Stomach (tissue), 9 donors: Measurements from ENCODE around the gene NARF. TPM values are rescaled to one million over a fixed set of nuclear protein-coding genes. Genes with fewer than 3 reads are reported as not detected.

Experiments used
- DNase-seq, 2 donors: peaks; one replicate each; pipeline versions ENCODE4 v3.0.0 to v3.0.0-alpha.2; 2013 to 2019
- H3K27ac ChIP-seq, 5 donors: fragments of 200-600 bp in 4 of 5; sonication (generic) in 4 of 5; one replicate each; pipeline ENCODE4 v1.5.1; 2013 to 2019; ENCODE audit warnings: mild to moderate bottlenecking in 1 of 5, moderate library complexity in 1 of 5
- H3K27me3 ChIP-seq, 3 donors: fragments of 200-600 bp; sonication (generic); one replicate each; pipeline ENCODE4 v1.5.1; 2017 to 2019; ENCODE audit warnings: mixed run types in 1 of 3
- H3K36me3 ChIP-seq, 4 donors: fragments of 200-600 bp; sonication (generic); 1 replicate in 3 of 4; 2 replicates in 1 of 4; pipeline ENCODE4 v1.5.1; 2016 to 2019
- H3K4me1 ChIP-seq, 4 donors: fragments of 200-600 bp; sonication (generic); one replicate each; pipeline ENCODE4 v1.5.1; 2016 to 2019
- H3K4me3 ChIP-seq, 4 donors: fragments of 200-600 bp; sonication (generic) in 3 of 4; one replicate each; pipeline ENCODE4 v1.5.1; 2016 to 2019; ENCODE audit warnings: mild to moderate bottlenecking in 1 of 4
- H3K9me3 ChIP-seq, 4 donors: fragments of 200-600 bp; sonication (generic); one replicate each; pipeline ENCODE4 v1.5.1; 2016 to 2019
- CTCF ChIP-seq, 7 experiments: fragments of 450-650 bp in 4 of 7; fragments of 200-600 bp in 3 of 7; sonication (generic) in 3 of 7; IDR thresholded peaks; one replicate each; pipeline ENCODE4 v1.5.1; 2016 to 2019; ENCODE audit warnings: antibody characterized with exemption in 7 of 7, control low read depth in 2 of 7, mild to moderate bottlenecking in 1 of 7
- EP300 ChIP-seq: sonication (generic); formaldehyde crosslinking; IDR thresholded peaks from one replicate; pipeline ENCODE4 v1.6.1; 2017; ENCODE audit warnings: antibody characterized with exemption
- POLR2A ChIP-seq, 4 donors: fragments of 450-650 bp; IDR thresholded peaks; one replicate each; pipeline ENCODE4 v1.6.1; 2016; ENCODE audit warnings: antibody characterized with exemption in 4 of 4, control low read depth in 2 of 4, mild to moderate bottlenecking in 1 of 4, moderate library complexity in 1 of 4
- POLR2AphosphoS5 ChIP-seq, 3 donors: sonication (generic); formaldehyde crosslinking; IDR thresholded peaks; one replicate each; pipeline ENCODE4 v1.6.1; 2016; ENCODE audit warnings: antibody characterized with exemption in 3 of 3
- WGBS, 5 donors: extraction: QIAGEN DNeasy Blood & Tissue Kit in 3 of 5; methylation state at CpG; one replicate each; pipeline versions ENCODE4 v1.1.5 to v1.1.7; 2013 to 2018; 5-methylcytosine and 5-hydroxymethylcytosine counted together
- intact Hi-C: fragments of 100-400 bp; cut with DNase I; formaldehyde crosslinking; loops from one replicate; pipeline ENCODE4 v1.15.1; 2023; ENCODE audit warnings: low total_unique reads
- polyA plus RNA-seq, 3 donors: library from polyadenylated mRNA; stranded (reverse); fragments of 200-250 nt; gene quantifications; one replicate each; pipeline ENCODE4 v1.2.3, GENCODE V29; 2013
- total RNA-seq, 5 donors: library from RNA; depleted of rRNA; stranded (reverse); fragments of >200 nt; gene quantifications; one replicate each; pipeline versions ENCODE4 v1.1.0 to v1.2.3, GENCODE V29; 2014 to 2016
- donor health status: healthy with polysubstance abuse.
- donor health status: Bipolar disorder and iron deficiency.
- donor health status: healthy.

The NARF gene
- total and polyA plus RNA-seq, 8 donors: 29.4 to 83.9 (median 57.4) TPM

- Histone ChIP-seq H3K4me1 (peaks cover 5 to 20% (median 18%) of the 10 kb centered on the region in 4 donors), H3K4me3 (no peak overlapping the region), H3K27me3 (no peaks in the 10 kb centered on the region), H3K9me3 (no peaks in the 10 kb centered on the region), H3K36me3 (no peaks in the 10 kb centered on the region), H3K27ac (peak overlapping the region in 4 of 5 donors; percentile 22 to 58 (median 46))
- intact Hi-C loops: no loop called here
- 42 to 71% (median 54%) methylated on average over 10 of the region's 10 CpGs for WGBS, 5 donors
- TF ChIP-seq POLR2AphosphoS5 (IDR thresholded peaks at IDR 0.05) (no peak), CTCF (IDR thresholded peaks at IDR 0.05) (no peak), POLR2A (IDR thresholded peaks at IDR 0.05) (no peak), EP300 (no peak)
- peak in 1 of 2 donors; percentile 49 for DNase-seq
Observed at GRCh38 chr17:82517230-82517865, 58.8 kb downstream of the NARF start.

GRCh38 chr17:82518826-82519810, 60.6 kb downstream of the NARF start, which contains the start of gene FOXK2:
TSS of gene FOXK2 (plus strand) at chr17:82519732. CDS start at chr17:82519889, 157 bp downstream.
- WGBS, 5 donors: 3 to 8% (median 3%) methylated on average over 39 to 114 of the region's 114 CpGs
- DNase-seq: peak; percentile 95 to 98
- Histone ChIP-seq H3K4me3 (peak within 1 kb of the TSS; percentile 89 to 99 (median 93)), H3K27ac (peak within 1 kb of the TSS; percentile 92 to 99 (median 96)), H3K36me3 (no peaks in the 10 kb centered on the region), H3K4me1 (peaks cover 5 to 38% (median 33%) of the 10 kb centered on the region in 4 donors), H3K27me3 (no peaks in the 10 kb centered on the region), H3K9me3 (no peaks in the 10 kb centered on the region)
- intact Hi-C loops: no loop called here
- peak; percentile 65 to 70 (median 66) for TF ChIP-seq POLR2AphosphoS5 (IDR thresholded peaks at IDR 0.05)
- no peak for TF ChIP-seq EP300
- no peak for TF ChIP-seq POLR2A (IDR thresholded peaks at IDR 0.05)
- no peak for TF ChIP-seq CTCF (IDR thresholded peaks at IDR 0.05)

- H3K36me3 ChIP-seq: no peaks in the 10 kb centered on the region
- WGBS, 5 donors: 0 to 1% (median 0%) methylated on average over 15 to 93 of the region's 94 CpGs
- TF ChIP-seq CTCF (IDR thresholded peaks at IDR 0.05) (no peak), POLR2AphosphoS5 (IDR thresholded peaks at IDR 0.05) (no peak), EP300 (no peak), POLR2A (IDR thresholded peaks at IDR 0.05) (no peak)
- peak in 1 of 2 donors; percentile 58 for DNase-seq
- peak overlapping the region; percentile 81 to 94 (median 87) for H3K27ac ChIP-seq
- no peaks in the 10 kb centered on the region for H3K9me3 ChIP-seq
- H3K4me1 ChIP-seq: peaks cover 15 to 49% (median 45%) of the 10 kb centered on the region in 4 donors
- no peaks in the 10 kb centered on the region for H3K27me3 ChIP-seq
- intact Hi-C loops: no loop called here
- peak overlapping the region; percentile 89 to 99 (median 93) for H3K4me3 ChIP-seq
Observed at GRCh38 chr17:82519971-82520903, 61.7 kb downstream of the NARF start.
